CD4-positive, alpha-beta T cell treated with Interleukin-6 for 4 hours (primary cell): ENCODE results near the gene ALDH1A1.

Experiments
- DNase-seq: peaks from one replicate; pipeline ENCODE4 v3.0.0-alpha.2; 2020; ENCODE audit warnings: mixed read lengths

The ALDH1A1 gene

GRCh38 chr9:72952914-72953313 lies at the start of gene ALDH1A1:
ALDH1A1 (minus strand) TSS chr9:72953053; CDS start chr9:72953000, 53 bp downstream.
- DNase-seq = no peak

GRCh38 chr9:73001860-73002259 lies 49.0 kb upstream of the ALDH1A1 start:
- no peak for DNase-seq

GRCh38 chr9:72998363-72998762 lies 45.5 kb upstream of the ALDH1A1 start:
- no peak for DNase-seq

DNA sequence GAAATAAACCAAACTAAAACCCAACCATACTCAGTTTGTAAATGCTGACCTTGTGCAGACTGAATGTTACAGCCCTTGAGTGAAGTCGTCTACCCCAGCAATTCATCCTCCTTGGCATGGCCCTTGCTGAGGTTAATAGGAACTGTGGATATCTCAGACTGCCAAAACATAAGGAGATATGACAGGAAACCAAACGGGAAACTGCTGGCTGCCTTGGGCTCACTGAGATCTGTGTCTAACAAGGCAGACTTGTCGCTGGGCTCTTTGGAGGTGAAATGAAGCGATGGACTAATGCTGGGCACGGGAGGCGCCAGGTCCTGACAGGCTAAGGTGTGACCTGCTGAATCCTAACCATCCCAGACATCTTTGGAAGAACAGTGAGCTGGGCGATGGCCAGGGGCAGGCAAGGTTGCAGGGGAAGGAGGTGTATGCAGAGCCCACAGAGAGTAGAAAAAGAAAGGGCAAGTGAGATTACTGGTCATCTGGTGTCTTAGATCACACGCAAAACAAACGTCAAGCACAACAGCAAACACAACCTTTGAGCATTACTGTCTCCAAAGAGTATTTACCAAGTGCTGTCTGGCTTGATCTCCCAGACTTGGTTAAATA lies 44.6 kb upstream of the ALDH1A1 start:
- no peak for DNase-seq

GRCh38 chr9:72996684-72997314 lies 43.9 kb upstream of the ALDH1A1 start:
- DNase-seq = no peak

DNA sequence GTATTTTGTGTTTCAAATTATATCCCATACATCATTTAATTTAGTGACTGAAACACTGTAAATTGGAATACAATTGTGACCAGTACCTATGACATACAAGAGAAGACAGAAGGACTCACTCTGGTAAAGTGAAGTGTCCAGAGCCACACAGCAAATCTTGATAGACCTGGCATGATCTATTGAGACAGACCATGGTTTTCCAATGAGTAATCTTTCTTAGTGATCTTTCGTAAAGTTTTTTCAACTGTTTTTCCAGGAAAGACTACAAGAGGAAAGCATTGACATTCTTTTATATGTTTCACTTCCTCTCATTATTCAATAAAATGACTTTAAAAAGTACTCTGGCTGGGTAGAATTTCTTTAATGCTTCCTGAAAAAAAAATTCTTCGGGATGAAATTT lies 43.3 kb upstream of the ALDH1A1 start:
- DNase-seq = no peak

DNA sequence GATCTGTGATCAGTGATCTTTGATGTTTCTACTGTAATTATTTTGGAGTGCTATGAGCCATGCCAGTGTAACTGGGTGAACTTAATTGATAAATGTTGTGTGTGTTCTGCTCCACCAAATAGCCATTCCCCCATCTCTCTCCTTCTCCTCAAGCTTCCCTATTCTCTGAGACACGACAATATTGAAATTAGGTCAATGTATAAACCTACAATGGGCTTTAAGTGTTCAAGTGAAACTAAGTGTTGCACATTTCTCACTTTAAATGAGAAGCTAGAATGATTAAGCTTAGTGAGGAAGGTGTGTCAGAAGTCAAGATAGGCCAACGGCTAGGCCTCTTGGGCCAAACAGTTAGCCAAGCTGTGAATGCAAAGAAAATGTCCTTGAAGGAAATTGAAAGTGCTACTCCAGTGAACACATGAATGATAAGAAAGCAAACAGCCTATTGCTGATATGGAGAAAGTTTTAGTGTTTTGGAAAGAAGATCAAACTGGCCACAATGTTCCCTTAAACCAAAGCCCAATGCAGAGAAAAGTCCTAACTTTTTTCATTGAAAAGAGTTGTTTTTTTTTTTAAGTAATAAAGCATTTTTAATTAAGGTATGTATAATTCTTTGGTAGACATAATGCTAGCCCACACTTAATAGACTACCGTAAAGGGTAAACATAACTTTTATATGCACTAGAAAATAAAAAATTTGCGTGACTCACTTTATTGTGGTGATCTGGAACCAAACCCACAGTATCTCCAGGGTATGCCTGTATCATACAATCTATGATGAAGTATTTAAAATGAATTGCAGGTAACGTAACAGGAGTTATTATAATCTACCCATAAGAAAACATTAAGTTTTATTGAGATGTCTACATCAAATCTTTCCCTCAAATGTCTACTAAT lies 42.5 kb upstream of the ALDH1A1 start:
- no peak for DNase-seq

GRCh38 chr9:72991772-72992171 lies 38.9 kb upstream of the ALDH1A1 start:
- DNase-seq = no peak

DNA sequence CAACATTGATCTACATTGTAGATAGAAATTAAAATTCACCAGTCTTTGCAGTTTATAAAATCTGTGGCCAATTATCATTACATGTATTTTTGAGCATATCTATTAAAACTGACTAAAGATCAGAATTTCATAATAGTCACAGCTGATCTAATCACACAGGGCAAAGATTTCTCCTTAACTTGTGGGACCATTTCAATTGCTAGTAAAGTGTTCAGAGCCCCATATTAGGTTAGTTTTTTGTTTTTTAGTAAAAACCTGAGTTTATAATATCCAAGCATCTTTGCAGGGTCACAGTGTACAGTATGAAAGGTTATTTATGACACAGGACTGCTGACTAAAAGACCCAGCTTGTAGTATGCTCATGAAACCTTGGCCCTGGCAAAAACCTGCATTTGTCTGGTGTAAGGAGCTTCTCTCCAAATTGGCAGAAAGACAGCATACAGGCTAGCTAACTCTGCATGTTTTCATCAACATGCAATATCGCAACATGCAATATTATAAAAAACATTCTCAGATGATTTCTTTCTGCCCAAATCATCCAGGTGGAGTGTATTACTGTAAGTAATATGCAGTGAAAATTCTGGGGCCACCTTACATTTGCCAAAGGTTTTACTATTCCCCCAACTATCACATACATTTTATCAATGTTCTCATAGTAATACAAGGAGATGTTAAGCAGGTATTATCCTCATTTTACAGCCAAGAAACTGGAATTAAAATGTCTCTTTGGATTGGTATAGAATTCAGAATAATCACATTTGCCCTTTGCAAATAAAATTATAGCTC lies 37.7 kb upstream of the ALDH1A1 start:
- DNase-seq = no peak

- no peak for DNase-seq
These were observed 33.8 kb upstream of the ALDH1A1 start for GRCh38 chr9:72986522-72987116.

DNA sequence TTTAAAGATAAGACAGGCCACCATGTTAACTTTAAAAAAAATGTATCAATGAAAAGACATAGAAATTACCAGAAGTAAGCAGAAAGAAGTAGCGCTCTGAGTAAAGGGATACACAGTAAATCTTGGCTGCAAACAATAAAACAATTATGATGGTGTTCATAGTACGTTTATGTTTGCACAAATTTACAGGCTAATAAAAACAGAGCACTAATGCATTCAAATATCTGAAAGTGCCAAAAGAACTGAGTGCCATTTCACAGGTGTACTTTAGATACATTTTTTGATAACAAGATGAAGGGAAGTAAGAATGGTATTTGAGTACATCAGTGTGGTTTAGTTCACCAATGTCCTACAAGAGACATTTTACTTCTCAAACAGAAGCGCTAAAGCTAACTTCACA lies 32.9 kb upstream of the ALDH1A1 start:
- no peak for DNase-seq

DNA sequence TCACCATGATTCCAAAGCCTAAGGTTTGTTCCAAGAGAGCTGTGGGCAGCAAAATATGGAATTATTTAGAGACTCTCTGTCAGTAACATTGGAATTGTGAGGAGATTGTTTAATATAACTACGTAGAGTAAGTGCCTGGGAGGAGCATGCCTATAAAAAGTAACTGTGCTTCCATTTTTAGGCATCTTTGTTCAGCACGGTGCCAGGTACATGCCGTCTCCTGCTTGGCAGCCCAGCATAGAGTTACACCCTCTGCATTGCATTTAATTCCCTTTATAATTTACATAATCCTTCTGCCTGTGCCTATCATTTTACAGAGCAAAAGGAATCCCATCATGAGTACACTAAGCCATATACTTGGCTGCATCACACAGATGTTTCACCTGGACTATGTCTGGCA lies 32.1 kb upstream of the ALDH1A1 start:
- DNase-seq = no peak

- DNase-seq = no peak
These were observed 31.5 kb upstream of the ALDH1A1 start for GRCh38 chr9:72984226-72984947.

DNA sequence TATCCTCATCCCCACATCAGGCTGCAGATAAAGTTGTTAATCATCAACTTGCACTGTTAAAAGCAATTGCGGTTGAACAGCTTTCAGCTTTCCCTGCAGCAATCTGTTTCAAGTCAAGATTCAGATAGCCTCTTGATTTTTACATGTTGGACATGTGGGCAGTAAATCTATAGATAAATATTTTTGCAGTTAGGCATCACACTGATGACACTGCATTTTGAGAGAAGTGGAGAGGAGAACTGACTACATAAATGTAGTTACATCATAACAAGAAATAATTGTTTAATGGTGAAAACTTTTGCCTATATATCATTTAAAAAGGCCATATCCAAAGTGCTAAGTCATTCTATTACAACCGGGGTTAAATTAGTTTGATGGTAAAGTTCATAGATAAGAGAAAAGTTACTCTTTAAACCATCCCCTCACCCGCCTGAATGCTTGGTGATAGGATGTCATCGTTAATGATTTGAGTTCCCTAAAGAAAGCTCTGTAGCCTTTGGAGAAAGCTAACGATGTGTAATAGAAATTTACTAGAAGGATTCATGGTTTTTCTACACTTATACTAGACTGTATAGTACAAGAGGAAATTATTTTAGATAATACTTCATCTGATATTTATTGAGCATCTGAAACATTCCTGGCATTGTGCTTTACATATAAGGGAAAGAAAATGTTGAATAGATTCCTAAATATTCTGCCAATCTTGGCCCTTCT lies 30.8 kb upstream of the ALDH1A1 start:
- DNase-seq = no peak

- no peak for DNase-seq
These were observed 30.2 kb upstream of the ALDH1A1 start for GRCh38 chr9:72983056-72983455.

- DNase-seq = no peak
These were observed 29.4 kb upstream of the ALDH1A1 start for GRCh38 chr9:72982146-72982799.

DNA sequence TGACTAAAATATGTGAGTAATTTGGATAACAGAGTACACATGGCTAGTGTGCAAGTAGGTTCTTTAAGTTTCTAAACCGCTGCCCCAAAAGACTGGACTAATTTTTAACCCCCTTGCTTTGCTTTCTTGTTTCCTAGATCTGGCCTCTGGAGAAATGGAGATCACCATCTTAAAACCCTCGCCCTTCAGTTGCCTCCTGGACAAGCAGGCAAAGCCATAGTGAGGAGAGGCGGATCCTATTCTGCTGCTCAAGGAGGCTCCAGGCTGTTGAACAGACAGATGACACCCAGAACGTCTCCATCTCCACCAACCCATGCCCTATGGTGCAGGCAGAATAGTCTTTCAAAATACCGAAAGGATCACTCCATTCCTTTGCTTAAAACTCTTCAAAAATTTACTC lies 28.6 kb upstream of the ALDH1A1 start:
- no peak for DNase-seq

DNA sequence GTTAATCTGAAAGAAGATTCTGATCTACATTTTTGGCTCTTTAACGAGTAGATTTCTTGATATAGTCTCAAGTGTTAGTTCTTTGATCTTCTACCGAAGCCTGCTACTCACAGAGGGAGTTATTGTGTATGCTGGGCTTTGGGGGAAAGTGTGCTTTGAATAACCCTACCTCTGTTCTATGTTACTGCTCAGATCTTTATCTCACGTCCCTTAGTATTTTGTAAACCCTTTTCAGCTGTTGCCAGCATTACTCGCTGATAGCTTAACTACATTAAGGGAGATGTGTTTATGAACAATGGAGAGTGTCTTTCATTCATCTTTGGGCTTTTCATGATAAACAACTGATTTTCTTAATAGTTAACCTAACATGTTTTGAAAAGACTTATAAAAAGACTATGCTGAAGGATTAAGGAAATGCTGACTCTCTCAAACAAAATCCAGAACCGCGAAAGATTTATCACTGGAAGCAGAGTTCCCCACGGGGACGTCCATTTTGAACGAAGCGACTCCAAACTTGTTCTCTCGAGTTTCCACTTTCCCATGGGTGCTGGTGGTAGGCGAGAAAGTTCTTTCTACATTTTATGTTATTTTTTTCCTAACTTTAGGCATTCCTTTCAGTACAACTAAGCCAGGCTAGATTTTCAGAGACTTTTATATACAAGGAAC lies 27.9 kb upstream of the ALDH1A1 start:
- DNase-seq = no peak

DNA sequence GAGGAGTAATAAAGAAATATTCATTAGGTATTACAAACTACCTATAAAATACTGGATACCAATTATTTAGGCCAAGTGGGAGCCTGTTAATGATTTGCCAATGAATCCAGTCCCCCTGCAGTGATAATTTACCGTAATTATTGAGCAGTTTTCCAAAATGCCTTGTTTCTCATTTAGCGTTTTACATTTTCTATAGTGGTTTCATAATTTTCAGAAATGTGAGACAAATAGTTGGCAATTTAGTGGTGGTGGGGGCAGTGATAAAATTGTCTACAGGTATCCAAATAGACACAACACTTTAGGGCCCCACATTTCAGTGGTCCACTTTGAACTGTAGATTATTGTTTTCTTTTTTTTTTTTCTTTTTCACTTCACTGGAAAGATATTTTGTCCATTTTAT lies 27.3 kb upstream of the ALDH1A1 start:
- no peak for DNase-seq

DNA sequence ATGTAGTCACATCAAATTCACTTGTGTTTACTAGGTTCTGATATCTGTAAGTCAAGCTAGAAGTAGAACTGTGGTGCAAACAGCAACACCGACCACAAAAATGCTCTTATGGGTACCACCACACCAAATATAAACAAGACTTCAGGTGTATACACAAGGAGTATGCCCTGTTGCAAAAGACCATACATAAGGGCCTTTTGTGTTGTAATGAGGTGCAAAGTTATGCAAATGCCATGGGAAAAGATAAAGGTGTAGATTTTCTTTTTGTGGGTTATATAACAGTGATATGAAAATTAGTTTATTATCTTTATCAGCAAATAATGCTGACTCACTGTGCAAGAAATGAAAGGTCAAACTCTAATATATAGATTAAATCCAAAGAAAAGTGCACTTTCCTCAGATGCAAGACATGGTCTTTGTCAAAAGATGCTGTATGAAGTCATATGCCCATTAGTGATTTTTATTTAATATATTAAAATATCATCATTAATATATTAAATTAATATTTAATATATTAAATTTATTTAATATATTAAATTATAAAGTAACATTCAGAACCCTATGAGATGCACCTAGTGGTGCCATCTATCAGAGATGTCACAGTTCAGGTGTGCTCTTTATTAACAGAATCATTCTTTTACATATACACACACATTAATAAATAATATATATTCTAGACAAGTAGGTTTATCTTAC lies 26.7 kb upstream of the ALDH1A1 start:
- no peak for DNase-seq
